Keratinocyte (primary cell): ENCODE results near the gene SEC61G.

Source experiments
- EZH2 ChIP-seq: IDR thresholded peaks from one replicate; pipeline ENCODE4 v1.6.1; 2012; ENCODE audit warnings: inconsistent platforms, mild to moderate bottlenecking, low read length, moderate library complexity
- TF ChIP-seq, protein P1 (sequence below), 3 experiments: IDR thresholded peaks in 1 of 3; conservative IDR thresholded peaks in 1 of 3; optimal IDR thresholded peaks in 1 of 3; 2 replicates in 2 of 3; 3 replicates in 1 of 3; pipeline versions ENCODE3 to v1.5.1; 2011; ENCODE audit warnings: low read length in 3 of 3, mild to moderate bottlenecking in 3 of 3, moderate library complexity in 2 of 3, control low read depth in 1 of 3, inconsistent platforms in 1 of 3; ENCODE audit not compliant: insufficient read depth in 2 of 3; ENCODE audit errors: extremely low read depth in 1 of 3

DNA sequence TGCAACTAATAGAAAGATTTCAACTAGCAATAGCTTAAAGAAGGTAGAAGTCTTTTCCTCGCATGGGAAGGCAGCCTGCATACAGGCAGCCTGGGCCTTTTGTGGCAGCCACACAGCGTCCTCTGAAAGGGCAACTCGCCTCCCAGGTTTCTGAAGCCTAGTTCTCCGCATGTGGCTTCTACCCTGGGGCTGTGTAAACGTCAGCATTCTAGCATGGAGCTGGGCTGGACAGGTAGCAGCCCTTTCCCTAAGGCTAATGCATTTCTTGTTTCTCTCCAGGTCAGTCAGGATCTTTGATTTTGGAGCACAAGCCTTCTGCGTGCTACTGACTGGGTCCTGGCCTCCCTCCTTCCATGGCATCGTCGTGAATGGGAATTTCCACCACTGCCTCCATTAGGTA, 23.8 kb upstream of the SEC61G start:
- TF ChIP-seq, protein P1, sequence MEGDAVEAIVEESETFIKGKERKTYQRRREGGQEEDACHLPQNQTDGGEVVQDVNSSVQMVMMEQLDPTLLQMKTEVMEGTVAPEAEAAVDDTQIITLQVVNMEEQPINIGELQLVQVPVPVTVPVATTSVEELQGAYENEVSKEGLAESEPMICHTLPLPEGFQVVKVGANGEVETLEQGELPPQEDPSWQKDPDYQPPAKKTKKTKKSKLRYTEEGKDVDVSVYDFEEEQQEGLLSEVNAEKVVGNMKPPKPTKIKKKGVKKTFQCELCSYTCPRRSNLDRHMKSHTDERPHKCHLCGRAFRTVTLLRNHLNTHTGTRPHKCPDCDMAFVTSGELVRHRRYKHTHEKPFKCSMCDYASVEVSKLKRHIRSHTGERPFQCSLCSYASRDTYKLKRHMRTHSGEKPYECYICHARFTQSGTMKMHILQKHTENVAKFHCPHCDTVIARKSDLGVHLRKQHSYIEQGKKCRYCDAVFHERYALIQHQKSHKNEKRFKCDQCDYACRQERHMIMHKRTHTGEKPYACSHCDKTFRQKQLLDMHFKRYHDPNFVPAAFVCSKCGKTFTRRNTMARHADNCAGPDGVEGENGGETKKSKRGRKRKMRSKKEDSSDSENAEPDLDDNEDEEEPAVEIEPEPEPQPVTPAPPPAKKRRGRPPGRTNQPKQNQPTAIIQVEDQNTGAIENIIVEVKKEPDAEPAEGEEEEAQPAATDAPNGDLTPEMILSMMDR (optimal IDR thresholded peaks at IDR 0.05 in 1 of 3, IDR thresholded peaks at IDR 0.05 in 1 of 3, conservative IDR thresholded peaks at IDR 0.05 in 1 of 3; ENCODE audit: extremely low read depth in 1 of 3, insufficient read depth in 2 of 3, low read length in 3 of 3) = no peak
- TF ChIP-seq EZH2 = no peak
